Right atrium auricular region (tissue), 2 donors: ENCODE results near the gene BEND4. TPM values are rescaled to one million over a fixed set of nuclear protein-coding genes. Genes with fewer than 3 reads are reported as not detected.

ENCODE experiments used
- DNase-seq: peaks from one replicate; pipeline ENCODE4 v3.0.0-alpha.2; 2019; ENCODE audit warnings: low spot score
- H3K27ac ChIP-seq, 2 donors: fragments of 200-600 bp; sonication (generic); 1 replicate in 1 of 2; 2 replicates in 1 of 2; pipeline ENCODE4 v1.5.1; 2016 to 2019
- H3K27me3 ChIP-seq, 2 donors: fragments of 200-600 bp; sonication (generic); one replicate each; pipeline versions ENCODE4 v1.5.1 to v1.6.0; 2017 to 2019
- H3K36me3 ChIP-seq: fragments of 200-600 bp; sonication (generic); one replicate; pipeline ENCODE4 v1.5.1; 2016
- H3K4me1 ChIP-seq, 2 donors: fragments of 200-600 bp; sonication (generic); one replicate each; pipeline versions ENCODE4 v1.5.1 to v1.6.0; 2017 to 2019
- H3K4me3 ChIP-seq, 2 donors: fragments of 200-600 bp; sonication (generic); 1 replicate in 1 of 2; 2 replicates in 1 of 2; pipeline ENCODE4 v1.5.1; 2017 to 2019; ENCODE audit warnings: mild to moderate bottlenecking in 1 of 2, moderate library complexity in 1 of 2
- H3K9me3 ChIP-seq, 2 donors: fragments of 200-600 bp; sonication (generic); one replicate each; pipeline ENCODE4 v1.5.1; 2019
- total RNA-seq, 2 donors: library from RNA; depleted of rRNA; stranded (reverse); fragments of >200 nt; gene quantifications; one replicate each; pipeline ENCODE4 v1.1.0, GENCODE V29; 2016
- TF ChIP-seq, protein P1 (sequence below), 2 donors: fragments of 200-600 bp; sonication (generic); IDR thresholded peaks; one replicate each; pipeline ENCODE4 v1.5.1; 2019; ENCODE audit warnings: antibody characterized with exemption in 2 of 2

Gene BEND4
- total RNA-seq, 2 donors from 2014 or later = 0.04 TPM; not detected in 1

DNA sequence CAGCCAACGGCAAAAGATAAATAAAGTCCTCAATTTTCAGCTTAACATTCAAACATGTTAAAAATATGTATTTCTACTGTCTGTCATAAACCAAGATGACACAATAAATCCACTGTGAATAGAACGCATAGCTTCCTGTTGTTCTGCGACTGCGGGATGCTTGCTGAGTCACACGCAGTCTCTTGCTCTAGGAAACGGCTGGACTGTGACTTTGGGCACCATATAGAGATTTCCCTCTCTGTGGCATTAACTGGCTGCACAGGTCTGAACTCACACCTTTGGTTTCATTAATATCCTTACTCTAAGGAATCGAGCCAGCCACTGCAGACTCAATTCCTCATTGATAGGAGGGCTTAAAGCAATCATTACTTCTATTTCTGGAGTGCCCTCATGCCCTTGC lies 8.4 kb downstream of the BEND4 start:
- Histone ChIP-seq H3K4me1 (no peaks in the 10 kb centered on the region), H3K9me3 (no peaks in the 10 kb centered on the region), H3K4me3 (no peak overlapping the region), H3K27ac (no peak overlapping the region), H3K36me3 (no peaks in the 10 kb centered on the region), H3K27me3 (peaks cover 0 to 1% of the 10 kb centered on the region in 2 donors)
- no peak for DNase-seq
- TF ChIP-seq, protein P1, sequence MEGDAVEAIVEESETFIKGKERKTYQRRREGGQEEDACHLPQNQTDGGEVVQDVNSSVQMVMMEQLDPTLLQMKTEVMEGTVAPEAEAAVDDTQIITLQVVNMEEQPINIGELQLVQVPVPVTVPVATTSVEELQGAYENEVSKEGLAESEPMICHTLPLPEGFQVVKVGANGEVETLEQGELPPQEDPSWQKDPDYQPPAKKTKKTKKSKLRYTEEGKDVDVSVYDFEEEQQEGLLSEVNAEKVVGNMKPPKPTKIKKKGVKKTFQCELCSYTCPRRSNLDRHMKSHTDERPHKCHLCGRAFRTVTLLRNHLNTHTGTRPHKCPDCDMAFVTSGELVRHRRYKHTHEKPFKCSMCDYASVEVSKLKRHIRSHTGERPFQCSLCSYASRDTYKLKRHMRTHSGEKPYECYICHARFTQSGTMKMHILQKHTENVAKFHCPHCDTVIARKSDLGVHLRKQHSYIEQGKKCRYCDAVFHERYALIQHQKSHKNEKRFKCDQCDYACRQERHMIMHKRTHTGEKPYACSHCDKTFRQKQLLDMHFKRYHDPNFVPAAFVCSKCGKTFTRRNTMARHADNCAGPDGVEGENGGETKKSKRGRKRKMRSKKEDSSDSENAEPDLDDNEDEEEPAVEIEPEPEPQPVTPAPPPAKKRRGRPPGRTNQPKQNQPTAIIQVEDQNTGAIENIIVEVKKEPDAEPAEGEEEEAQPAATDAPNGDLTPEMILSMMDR (IDR thresholded peaks at IDR 0.05) = no peak

GRCh38 chr4:42142591-42142990 lies 9.9 kb downstream of the BEND4 start:
- no peak overlapping the region for H3K4me3 ChIP-seq
- no peaks in the 10 kb centered on the region for H3K36me3 ChIP-seq
- no peak for DNase-seq
- H3K4me1 ChIP-seq = no peaks in the 10 kb centered on the region
- no peak overlapping the region for H3K27ac ChIP-seq
- H3K9me3 ChIP-seq = no peaks in the 10 kb centered on the region
- no peaks in the 10 kb centered on the region for H3K27me3 ChIP-seq
- TF ChIP-seq, protein P1 (IDR thresholded peaks at IDR 0.05) = no peak

DNA sequence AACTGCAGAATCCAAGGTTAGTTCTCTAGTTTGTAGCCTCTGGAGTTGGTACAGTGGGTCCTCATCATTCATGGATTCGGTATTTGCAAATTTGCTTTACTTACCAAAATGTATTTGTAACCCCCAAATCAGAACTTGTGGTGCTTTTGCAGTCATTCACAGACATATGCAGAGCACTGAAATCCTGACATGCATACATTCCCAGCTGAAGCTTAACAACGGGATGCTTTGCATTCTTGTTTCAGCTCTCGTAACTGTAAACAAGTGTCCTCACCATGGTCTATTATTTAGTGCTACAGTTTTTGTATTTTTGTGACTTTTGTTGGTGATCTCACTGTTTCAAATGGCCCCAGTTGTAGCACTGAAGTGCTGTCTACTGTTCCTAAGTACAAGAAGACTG lies 16.1 kb downstream of the BEND4 start:
- H3K9me3 ChIP-seq = no peaks in the 10 kb centered on the region
- H3K27me3 ChIP-seq = no peaks in the 10 kb centered on the region
- no peak overlapping the region for H3K27ac ChIP-seq
- no peaks in the 10 kb centered on the region for H3K4me1 ChIP-seq
- no peak for DNase-seq
- H3K4me3 ChIP-seq = no peak overlapping the region
- TF ChIP-seq, protein P1 (IDR thresholded peaks at IDR 0.05) = no peak
- no peaks in the 10 kb centered on the region for H3K36me3 ChIP-seq

- H3K4me1 ChIP-seq = no peaks in the 10 kb centered on the region
- H3K9me3 ChIP-seq = no peaks in the 10 kb centered on the region
- no peak for DNase-seq
- TF ChIP-seq, protein P1 (IDR thresholded peaks at IDR 0.05) = no peak
- no peak overlapping the region for H3K4me3 ChIP-seq
- no peaks in the 10 kb centered on the region for H3K27me3 ChIP-seq
- H3K36me3 ChIP-seq = no peaks in the 10 kb centered on the region
- H3K27ac ChIP-seq = no peak overlapping the region
These were observed 19.4 kb downstream of the BEND4 start for GRCh38 chr4:42133006-42133405.

GRCh38 chr4:42132099-42132498 lies 20.4 kb downstream of the BEND4 start:
- TF ChIP-seq, protein P1 (IDR thresholded peaks at IDR 0.05) = no peak
- no peaks in the 10 kb centered on the region for H3K4me1 ChIP-seq
- no peak for DNase-seq

GRCh38 chr4:42123071-42123644 lies 29.3 kb downstream of the BEND4 start:
- no peaks in the 10 kb centered on the region for H3K4me1 ChIP-seq
- TF ChIP-seq, protein P1 (IDR thresholded peaks at IDR 0.05) = no peak
- H3K4me3 ChIP-seq = no peak overlapping the region
- no peak overlapping the region for H3K27ac ChIP-seq
- no peak for DNase-seq
- H3K9me3 ChIP-seq = no peaks in the 10 kb centered on the region
- H3K27me3 ChIP-seq = no peaks in the 10 kb centered on the region
- H3K36me3 ChIP-seq = no peaks in the 10 kb centered on the region

More at GRCh38 chr4:42132099-42132498, 20.4 kb downstream of the BEND4 start:
- Histone ChIP-seq H3K9me3 (no peaks in the 10 kb centered on the region), H3K27ac (no peak overlapping the region), H3K36me3 (no peaks in the 10 kb centered on the region), H3K4me3 (no peak overlapping the region), H3K27me3 (no peaks in the 10 kb centered on the region)
